RPMI7951 (cell line): ENCODE results near the gene MEIS2. TPM values are rescaled to one million over a fixed set of nuclear protein-coding genes. Genes with fewer than 3 reads are reported as not detected.
A peak's percentile ranks its signal among the peaks of the same experiment; 100 is the strongest.

Experiments used
- DNase-seq: peaks from one replicate; pipeline ENCODE4 v3.0.0-alpha.2; 2012; ENCODE audit warnings: low read depth
- total RNA-seq: library from RNA; depleted of rRNA; stranded (reverse); fragments of >200 nt; shearing (Covaris generic); gene quantifications from 2 replicates; pipeline ENCODE4 v1.2.3, GENCODE V29; 2014

The MEIS2 gene
- total RNA-seq, 1 experiment from 2014 or later: 21.5 TPM

DNA sequence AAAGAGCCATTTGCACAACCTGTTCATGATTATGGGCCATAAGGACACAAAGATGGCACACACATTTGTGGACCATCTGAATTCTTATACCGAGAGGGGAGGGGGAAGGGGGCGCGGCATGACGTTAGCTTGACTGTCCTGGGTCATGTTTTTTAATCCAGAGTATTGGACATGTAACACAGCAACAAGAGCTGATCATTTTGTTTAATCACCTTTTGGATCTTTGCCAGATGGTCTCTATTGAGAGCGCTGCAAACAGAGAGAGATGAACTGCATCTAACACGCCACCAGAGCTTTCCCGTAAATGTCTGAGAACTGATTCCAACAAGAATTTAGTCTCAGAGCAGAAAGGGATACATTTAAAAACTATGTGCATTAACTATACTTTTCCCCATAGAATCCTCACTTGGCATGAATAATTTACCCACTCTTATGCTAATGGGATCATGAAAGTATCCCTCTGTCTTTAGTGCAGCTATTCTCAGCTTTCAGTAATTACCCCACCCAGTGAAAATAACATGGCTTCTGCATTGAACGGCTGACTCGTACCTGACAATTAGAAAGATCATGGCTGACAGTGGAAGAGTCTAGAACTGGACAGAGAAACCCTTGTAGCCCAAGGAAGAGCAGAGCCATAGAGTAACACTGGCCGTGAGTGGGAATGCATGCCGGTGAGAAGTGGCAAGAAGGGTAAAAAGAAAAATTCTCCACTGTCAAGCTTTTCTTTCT is 22.6 kb downstream of the MEIS2 start:
- no peak for DNase-seq

- DNase-seq: no peak
Observed at GRCh38 chr15:37076543-37076942, 23.8 kb downstream of the MEIS2 start.

DNA sequence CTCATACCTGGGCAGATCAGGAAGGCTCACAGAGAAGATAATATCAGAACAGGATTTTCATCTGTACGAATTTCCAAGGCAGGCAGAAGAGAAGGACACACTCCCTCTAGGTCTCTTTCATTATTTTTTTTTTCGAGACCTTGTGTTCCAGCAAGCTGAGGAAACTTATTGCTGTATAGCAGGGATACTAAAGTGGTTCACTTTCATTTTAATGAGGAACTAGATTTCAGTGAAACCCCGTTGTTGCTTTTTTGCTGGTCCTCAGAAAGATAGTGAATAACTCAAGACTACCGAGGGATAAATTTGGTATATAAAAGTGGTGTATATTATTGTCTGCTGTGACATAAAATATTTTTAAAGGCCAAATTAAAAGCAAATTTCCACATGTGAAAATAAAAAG is 24.6 kb downstream of the MEIS2 start:
- DNase-seq: no peak

GRCh38 chr15:37072181-37072580 is 28.2 kb downstream of the MEIS2 start:
- DNase-seq: no peak

GRCh38 chr15:37071134-37071533 is 29.2 kb downstream of the MEIS2 start:
- no peak for DNase-seq

DNA sequence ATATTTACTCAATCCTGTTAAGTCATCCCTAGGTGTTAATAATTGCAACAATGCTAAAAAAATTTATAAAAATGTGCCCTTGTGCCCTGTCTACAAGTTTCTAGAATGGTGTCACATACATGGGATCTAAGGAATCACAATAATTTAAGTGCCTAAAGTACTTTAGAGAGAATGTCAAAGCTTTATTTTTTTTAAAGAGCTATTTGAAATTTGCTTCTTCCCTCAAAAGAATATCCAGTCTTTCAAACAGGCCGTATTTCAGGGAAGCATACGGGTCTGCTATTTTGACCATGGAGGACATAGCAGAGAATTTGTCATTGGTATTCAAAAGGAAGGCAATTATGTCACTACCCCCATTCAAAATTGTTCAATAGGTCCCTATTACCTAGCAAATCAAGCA is 29.7 kb downstream of the MEIS2 start:
- no peak for DNase-seq

DNA sequence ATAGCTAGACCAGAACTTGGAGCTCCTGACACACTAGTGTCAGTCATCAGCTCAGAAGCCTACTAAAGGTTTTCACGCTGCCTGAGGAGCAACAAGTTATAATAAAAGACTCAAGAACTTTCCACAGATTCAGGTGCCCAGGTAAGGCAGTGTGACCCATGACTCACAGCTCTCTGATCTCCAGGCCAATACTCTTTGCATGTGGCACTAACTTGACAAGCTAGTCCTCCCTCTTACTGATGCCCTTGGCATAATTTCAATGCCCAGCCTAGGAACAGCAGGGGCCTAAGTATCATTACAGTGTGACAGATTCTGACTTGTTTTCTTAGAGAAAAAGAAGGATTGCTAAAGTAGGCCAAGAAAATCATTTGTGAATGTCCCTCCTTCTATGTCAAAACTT is 38.4 kb downstream of the MEIS2 start:
- DNase-seq: no peak

GRCh38 chr15:37059086-37059485 is 41.3 kb downstream of the MEIS2 start:
- peak; percentile 45 for DNase-seq

GRCh38 chr15:37058316-37058985 is 41.9 kb downstream of the MEIS2 start:
- DNase-seq: no peak

GRCh38 chr15:37057831-37058230 is 42.5 kb downstream of the MEIS2 start:
- no peak for DNase-seq

DNA sequence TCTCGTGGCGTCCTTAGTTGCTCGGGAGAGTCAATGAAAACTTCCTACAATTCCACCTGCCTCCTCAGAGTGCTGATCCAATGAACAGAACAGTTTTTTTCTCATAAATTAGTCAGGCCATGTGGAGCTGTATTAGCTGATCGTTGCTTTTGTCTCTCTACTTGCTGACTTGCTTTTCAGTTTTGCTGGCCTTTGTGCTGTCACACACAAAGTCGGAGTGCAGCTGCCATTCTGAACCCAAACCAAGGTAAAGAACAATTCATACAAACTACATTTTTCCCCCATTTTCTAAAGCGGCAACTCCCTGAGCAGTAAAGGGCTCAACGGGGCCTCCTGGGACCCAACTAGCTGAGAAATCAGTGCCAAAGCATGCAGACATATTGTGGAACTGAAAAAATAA is 43.1 kb downstream of the MEIS2 start:
- no peak for DNase-seq

DNA sequence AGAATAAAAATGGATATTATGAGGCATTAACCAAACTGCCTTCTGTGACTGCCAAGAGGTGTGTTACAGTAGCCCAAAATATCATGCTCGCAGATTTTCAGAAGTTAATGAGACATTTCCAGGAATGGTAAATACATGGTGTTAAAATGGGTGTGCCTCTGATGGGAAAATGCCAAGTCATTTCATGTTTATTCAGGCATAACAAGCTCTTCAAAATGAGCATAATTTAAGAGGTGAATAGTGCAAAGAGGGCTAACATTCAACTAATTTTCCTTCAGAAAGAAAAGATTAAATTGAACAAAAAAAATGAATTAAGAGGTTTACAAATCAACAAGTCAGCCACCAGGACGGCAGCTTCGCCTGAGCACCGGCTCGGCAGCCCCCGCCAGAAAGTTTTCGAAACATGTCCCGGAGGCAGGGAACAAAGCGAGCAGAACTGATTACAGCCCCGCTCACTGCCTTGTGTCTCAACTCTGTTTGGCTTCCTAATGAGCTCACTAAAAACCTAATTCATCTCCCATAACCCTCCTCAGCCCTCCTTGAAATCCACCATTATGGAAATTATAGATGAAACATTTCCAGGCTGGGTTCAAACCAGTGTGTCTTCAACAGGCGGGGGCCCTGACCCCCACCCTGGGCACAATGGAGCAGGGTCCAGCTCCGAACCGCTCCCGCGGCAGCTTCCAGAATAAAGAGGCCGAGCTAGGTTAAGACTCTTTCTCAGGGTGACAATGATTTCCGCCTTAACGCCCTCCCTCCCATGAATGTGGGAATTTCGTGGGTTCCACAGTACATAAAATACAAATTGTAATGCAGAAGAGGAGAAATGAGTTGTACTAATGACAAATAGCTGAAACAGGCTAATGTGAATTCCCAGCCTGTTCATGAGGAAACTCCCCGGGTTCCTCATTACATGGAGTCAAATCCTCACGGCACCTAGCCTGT is 43.9 kb downstream of the MEIS2 start:
- no peak for DNase-seq

- DNase-seq: no peak
Observed at GRCh38 chr15:37055481-37055880, 44.9 kb downstream of the MEIS2 start.

GRCh38 chr15:37054336-37054735 is 46.0 kb downstream of the MEIS2 start:
- no peak for DNase-seq

- no peak for DNase-seq
Observed at GRCh38 chr15:37053166-37053565, 47.2 kb downstream of the MEIS2 start.

GRCh38 chr15:37050345-37050744 is 50.0 kb downstream of the MEIS2 start:
- DNase-seq: no peak

DNA sequence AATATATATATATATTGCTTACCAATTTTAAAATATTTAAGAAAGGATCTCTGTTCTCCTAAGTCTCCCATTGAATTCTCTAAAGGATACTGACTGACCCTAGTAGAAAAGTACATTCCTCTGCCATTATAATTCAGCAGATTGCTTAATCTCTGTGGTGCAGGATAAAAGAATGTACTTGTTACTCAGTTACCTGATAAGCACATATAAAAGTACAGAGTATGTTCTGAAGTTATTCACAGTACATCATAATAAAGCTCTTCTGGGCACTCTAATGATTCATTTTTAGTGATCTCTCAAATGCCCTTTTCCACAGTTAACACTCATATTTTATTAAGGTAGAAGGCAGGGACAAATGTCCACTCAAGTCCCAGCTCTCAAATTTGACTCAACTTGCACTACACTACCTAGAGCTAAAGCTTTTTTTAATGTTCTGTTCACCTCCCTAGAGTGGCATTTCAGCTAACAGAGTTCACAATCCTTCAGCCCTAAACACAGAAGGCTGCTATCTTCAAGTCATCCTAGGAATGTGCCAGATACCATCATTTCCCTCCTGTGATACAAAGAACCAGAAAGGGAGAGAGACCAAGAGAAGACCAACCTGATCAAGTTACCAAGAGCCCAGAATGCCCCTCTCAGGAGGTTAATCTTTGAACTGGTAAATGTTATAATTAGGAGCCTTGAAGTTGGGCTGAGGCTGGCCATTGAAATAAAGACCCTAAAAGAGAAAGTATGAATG is 53.3 kb downstream of the MEIS2 start:
- DNase-seq: peak; percentile 11

- DNase-seq: no peak
Observed at GRCh38 chr15:37045859-37046740, 54.2 kb downstream of the MEIS2 start.

- DNase-seq: no peak
Observed at GRCh38 chr15:37044915-37045648, 55.3 kb downstream of the MEIS2 start.

DNA sequence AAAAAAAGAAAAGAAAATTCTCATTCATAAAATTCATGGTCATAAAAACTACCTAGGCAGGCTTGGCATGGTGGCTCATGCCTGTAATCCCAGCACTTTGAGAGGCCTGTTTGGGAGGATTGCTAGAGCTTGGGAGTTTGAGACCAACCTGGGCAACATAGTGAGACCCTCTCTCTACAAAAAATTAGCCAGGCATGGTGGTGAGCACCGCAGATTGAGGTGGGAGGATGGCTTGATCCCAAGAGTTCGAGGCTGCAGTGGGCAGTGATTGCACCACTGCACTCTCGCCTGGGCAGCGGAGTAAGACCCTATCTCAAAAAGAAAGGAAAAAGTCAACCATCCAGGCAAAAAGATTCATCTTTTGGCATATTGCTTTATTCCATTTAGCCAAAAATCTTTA is 58.5 kb downstream of the MEIS2 start:
- no peak for DNase-seq
